H1 (cell line): Measurements from ENCODE around the gene SNAPC2. TPM values are rescaled to one million over a fixed set of nuclear protein-coding genes. Genes with fewer than 3 reads are reported as not detected.

Experiments used
- CTCF ChIA-PET: fragments of 300-600 bp; sonication (Branson Sonifier 250); formaldehyde crosslinking; loops from one replicate; lab custom pipeline; 2021; ENCODE audit not compliant: partially characterized antibody; lab: Charles Lee
- POLR2A ChIA-PET: fragments of 300-600 bp; sonication (Branson Sonifier 250); formaldehyde crosslinking; loops from one replicate; lab custom pipeline; 2021; ENCODE audit warnings: inconsistent platforms; ENCODE audit not compliant: partially characterized antibody; lab: Charles Lee
- DNase-seq, 2 experiments: peaks; one replicate each; pipeline versions ENCODE4 v3.0.0 to v3.0.0-alpha.2; 2010 to 2022; ENCODE audit warnings: low spot score in 2 of 2, low read depth in 1 of 2, mixed read lengths in 1 of 2
- FAIRE-seq: peaks from 2 replicates; lab custom pipeline; 2011; peaks lifted over from hg19 to GRCh38; lab: Jason Lieb, UNC
- H2AFZ ChIP-seq: 2 replicates; pipeline ENCODE4 v1.8.1; 2012; ENCODE audit warnings: low read length, inconsistent platforms
- H2AK5ac ChIP-seq: 2 replicates; pipeline ENCODE4 v1.6.1; 2013; ENCODE audit warnings: low read depth, low read length
- H2BK120ac ChIP-seq: replicated peaks from 2 replicates; pipeline ENCODE3; 2013; ENCODE audit warnings: low read depth, low read length, inconsistent platforms
- H2BK12ac ChIP-seq: 2 replicates; pipeline ENCODE4 v1.6.1; 2013; ENCODE audit warnings: low read depth, low read length
- H2BK15ac ChIP-seq: 2 replicates; pipeline ENCODE4 v1.6.1; 2013; ENCODE audit warnings: low read length
- H2BK20ac ChIP-seq: 2 replicates; pipeline ENCODE4 v1.6.1; 2013; ENCODE audit warnings: low read length
- H2BK5ac ChIP-seq: 2 replicates; pipeline ENCODE4 v1.6.1; 2013; ENCODE audit warnings: low read depth, low read length
- H3K14ac ChIP-seq: 2 replicates; pipeline ENCODE4 v1.6.1; 2013; ENCODE audit warnings: inconsistent platforms; ENCODE audit not compliant: insufficient read length
- H3K18ac ChIP-seq: 2 replicates; pipeline ENCODE4 v1.6.1; 2013; ENCODE audit warnings: low read length; ENCODE audit errors: extremely low read depth
- H3K23ac ChIP-seq: 2 replicates; pipeline ENCODE4 v1.6.1; 2013; ENCODE audit warnings: inconsistent platforms; ENCODE audit not compliant: insufficient read length
- H3K23me2 ChIP-seq: 2 replicates; pipeline ENCODE4 v1.6.1; 2013; ENCODE audit warnings: low read depth, low read length
- H3K27ac ChIP-seq: 2 replicates; pipeline ENCODE4 v1.6.1; 2011; ENCODE audit warnings: low read depth, low read length, inconsistent platforms
- H3K27me3 ChIP-seq, 4 experiments: replicated peaks in 1 of 4; 1 replicate in 1 of 4; 2 replicates in 3 of 4; pipeline versions ENCODE4 v1.6.1 to v1.8.1; 2011 to 2013; ENCODE audit warnings: low read length in 3 of 4, mild to moderate bottlenecking in 3 of 4, inconsistent platforms in 2 of 4, mixed read lengths in 2 of 4, moderate library complexity in 1 of 4; ENCODE audit not compliant: control insufficient read depth in 3 of 4, insufficient read depth in 3 of 4; ENCODE audit errors: extremely low read depth in 1 of 4
- H3K36me3 ChIP-seq, 4 experiments: 2 replicates each; pipeline versions ENCODE4 v1.6.1 to v1.8.1; 2011 to 2013; ENCODE audit warnings: mild to moderate bottlenecking in 4 of 4, low read length in 3 of 4, moderate library complexity in 2 of 4, control low read depth in 1 of 4, inconsistent platforms in 1 of 4; ENCODE audit not compliant: insufficient read depth in 4 of 4, control insufficient read depth in 2 of 4
- H3K4ac ChIP-seq: replicated peaks from 2 replicates; pipeline ENCODE3; 2013; ENCODE audit warnings: low read length, low read depth, mixed read lengths, inconsistent platforms; ENCODE audit not compliant: insufficient read length
- H3K4me1 ChIP-seq, 4 experiments: replicated peaks in 1 of 4; 1 replicate in 1 of 4; 2 replicates in 3 of 4; pipeline versions ENCODE4 v1.6.1 to v1.8.1; 2011 to 2013; ENCODE audit warnings: low read length in 3 of 4, inconsistent platforms in 2 of 4, mixed read lengths in 1 of 4; ENCODE audit not compliant: insufficient read depth in 4 of 4, control insufficient read depth in 3 of 4
- H3K4me2 ChIP-seq, 2 experiments: 2 replicates each; pipeline versions ENCODE4 v1.6.1 to v1.8.1; 2011 to 2013; ENCODE audit warnings: low read depth in 2 of 2, low read length in 2 of 2, control low read depth in 1 of 2, inconsistent platforms in 1 of 2, mild to moderate bottlenecking in 1 of 2; ENCODE audit not compliant: insufficient read depth in 1 of 2
- H3K4me3 ChIP-seq, 4 experiments: fragments of 200-600, 300-600 bp in 1 of 4; sonication (generic), shearing (Covaris generic), sonication (Bioruptor Twin) in 1 of 4; 2 replicates each; pipeline versions ENCODE4 v1.5.1 to v1.8.1; 2011 to 2016; ENCODE audit warnings: low read length in 4 of 4, low read depth in 3 of 4, control low read depth in 2 of 4, inconsistent platforms in 2 of 4, mild to moderate bottlenecking in 2 of 4, mixed read lengths in 1 of 4, moderate library complexity in 1 of 4; ENCODE audit not compliant: insufficient read depth in 2 of 4; ENCODE audit errors: extremely low read depth in 1 of 4
- H3K56ac ChIP-seq: replicated peaks from 2 replicates; pipeline ENCODE3; 2013; ENCODE audit warnings: low read depth, mild to moderate bottlenecking, mixed read lengths, low read length, inconsistent platforms; ENCODE audit not compliant: insufficient read length
- H3K79me1 ChIP-seq: 2 replicates; pipeline ENCODE4 v1.6.1; 2013; ENCODE audit warnings: low read depth, low read length, control low read depth
- H3K79me2 ChIP-seq, 2 experiments: 2 replicates each; pipeline versions ENCODE4 v1.6.1 to v1.8.1; 2012 to 2013; ENCODE audit warnings: low read length in 2 of 2, mild to moderate bottlenecking in 2 of 2, inconsistent platforms in 1 of 2; ENCODE audit not compliant: insufficient read depth in 2 of 2, control insufficient read depth in 1 of 2
- H3K9ac ChIP-seq, 4 experiments: replicated peaks in 1 of 4; 1 replicate in 1 of 4; 2 replicates in 3 of 4; pipeline versions ENCODE4 v1.6.1 to v1.8.1; 2011 to 2013; ENCODE audit warnings: low read depth in 3 of 4, low read length in 3 of 4, control low read depth in 2 of 4, mild to moderate bottlenecking in 2 of 4, moderate library complexity in 2 of 4, inconsistent platforms in 1 of 4; ENCODE audit errors: extremely low read depth in 1 of 4
- H3K9me3 ChIP-seq, 2 experiments: 2 replicates each; pipeline versions ENCODE4 v1.6.1 to v1.8.1; 2012 to 2013; ENCODE audit warnings: mild to moderate bottlenecking in 2 of 2, moderate library complexity in 2 of 2, control low read depth in 1 of 2, inconsistent platforms in 1 of 2, low read depth in 1 of 2, low read length in 1 of 2, mixed read lengths in 1 of 2; ENCODE audit not compliant: insufficient read depth in 2 of 2
- H4K20me1 ChIP-seq, 2 experiments: replicated peaks in 1 of 2; 2 replicates each; pipeline versions ENCODE3 to v1.8.1; 2011 to 2013; ENCODE audit warnings: inconsistent platforms in 2 of 2, low read length in 2 of 2, mild to moderate bottlenecking in 1 of 2; ENCODE audit not compliant: insufficient read depth in 2 of 2, control insufficient read depth in 1 of 2
- H4K5ac ChIP-seq: 2 replicates; pipeline ENCODE4 v1.6.1; 2013; ENCODE audit warnings: low read length, low read depth, mixed read lengths, inconsistent platforms; ENCODE audit not compliant: insufficient read length
- H4K8ac ChIP-seq: 2 replicates; pipeline ENCODE4 v1.8.0; 2013; ENCODE audit warnings: mild to moderate bottlenecking, moderate library complexity, low read length, inconsistent platforms; ENCODE audit not compliant: insufficient read depth; ENCODE audit errors: extremely low read depth
- H4K91ac ChIP-seq: replicated peaks from 2 replicates; pipeline ENCODE3; 2013; ENCODE audit warnings: low read length, mixed read lengths, inconsistent platforms; ENCODE audit not compliant: insufficient read length
- CBX8 ChIP-seq: fragments of 300-800, 300-1000 bp; sonication (generic); IDR thresholded peaks from 2 replicates; pipeline ENCODE4 v1.7.1; 2016; ENCODE audit warnings: low read depth, low read length, borderline replicate concordance
- CREB1 ChIP-seq: IDR thresholded peaks from 2 replicates; pipeline ENCODE4 v1.6.1; 2012; ENCODE audit warnings: inconsistent platforms
- CTCF ChIP-seq, 3 experiments: IDR thresholded peaks; 1 replicate in 2 of 3; 2 replicates in 1 of 3; pipeline versions ENCODE4 v1.5.1 to v1.6.1; 2011; ENCODE audit warnings: low read length in 3 of 3, mild to moderate bottlenecking in 3 of 3, inconsistent platforms in 2 of 3, low read depth in 1 of 3, moderate library complexity in 1 of 3; ENCODE audit not compliant: insufficient read depth in 1 of 3; ENCODE audit errors: control extremely low read depth in 1 of 3
- EGR1 ChIP-seq: IDR thresholded peaks from 2 replicates; pipeline ENCODE4 v1.6.1; 2011; ENCODE audit warnings: low read depth, low read length, borderline replicate concordance
- PHF8 ChIP-seq: fragments of 200-600 bp; sonication (generic); conservative IDR thresholded peaks from 2 replicates; pipeline ENCODE4 v1.7.1; 2012; ENCODE audit warnings: low read depth, mild to moderate bottlenecking, inconsistent platforms, low read length, moderate library complexity
- POU5F1 ChIP-seq: IDR thresholded peaks from 2 replicates; pipeline ENCODE4 v1.6.1; 2011; ENCODE audit warnings: low read depth, mild to moderate bottlenecking, low read length, moderate library complexity
- RBBP5 ChIP-seq: IDR thresholded peaks from 2 replicates; pipeline ENCODE4 v1.7.1; 2012; ENCODE audit warnings: low read depth, mild to moderate bottlenecking, inconsistent platforms, low read length, moderate library complexity, borderline replicate concordance
- RNF2 ChIP-seq: fragments of 200-900, 300-1000 bp; sonication (generic); IDR thresholded peaks from 2 replicates; pipeline ENCODE4 v1.7.1; 2016; ENCODE audit warnings: borderline replicate concordance, low read depth, mild to moderate bottlenecking, antibody characterized with exemption, low read length; ENCODE audit not compliant: poor library complexity, severe bottlenecking; ENCODE audit errors: missing control alignments
- TBP ChIP-seq: IDR thresholded peaks from 2 replicates; pipeline ENCODE4 v1.6.1; 2011; ENCODE audit warnings: low read depth, low read length, improper control_type of control experiment
- WGBS, 2 experiments: shearing (Covaris generic) in 1 of 2; methylation state at CpG; one replicate each; pipeline versions ENCODE4 v1.1.6 to v1.1.7; 2013 to 2015; ENCODE audit warnings: low lambda C conversion rate in 2 of 2, mixed read lengths in 2 of 2, inconsistent platforms in 1 of 2, low coverage in 1 of 2, missing lambda C conversion rate in 1 of 2; ENCODE audit not compliant: insufficient replicate concordance in 2 of 2, insufficient coverage in 1 of 2, insufficient read length in 1 of 2; ENCODE audit errors: extremely low coverage in 1 of 2, missing lambda C conversion rate in 1 of 2; 5-methylcytosine and 5-hydroxymethylcytosine counted together
- polyA plus RNA-seq, 7 experiments: library from polyadenylated mRNA; depleted of rRNA in 3 of 7; stranded (reverse) in 5 of 7; unstranded in 2 of 7; fragments of >200 nt in 5 of 7; fragments of 200-250 nt in 2 of 7; gene quantifications; 1 replicate in 5 of 7; 2 replicates in 1 of 7; 4 replicates in 1 of 7; pipeline versions ENCODE4 v1.2.1 to v1.2.3, GENCODE V29; 2011 to 2013; ENCODE audit warnings: missing spikeins in 2 of 7, mixed read lengths in 2 of 7
- total RNA-seq: library from RNA; stranded (reverse); fragmentation: NEBNext Ultra II Directional; extraction: Animal tissue kit (Norgen Biotek cat#: 25700); gene quantifications from 2 replicates; pipeline ENCODE4 v1.2.1, GENCODE V29; 2021

SNAPC2 gene
- total and polyA plus RNA-seq, 2 of the 8 experiments (the other 6 are each of a cell fraction or from before 2014, with no cell fraction given), result 18.2 to 20.3 TPM

- Histone ChIP-seq H3K36me3 (no peaks in the 10 kb centered on the region), H4K91ac (no peak overlapping the region), H3K23ac (no peak overlapping the region), H3K79me1 (no peaks in the 10 kb centered on the region), H3K4me1 (peaks cover 0 to 4% (median 0%) of the 10 kb centered on the region in 4 experiments; a peak in 2 of 7 replicates), H2BK20ac (no peak overlapping the region), H3K4ac (no peak overlapping the region), H3K18ac (no peak overlapping the region), H2BK5ac (no peak overlapping the region), H4K5ac (no peak overlapping the region), H2AFZ (no peak overlapping the region), H3K4me3 (no peak overlapping the region), H4K8ac (no peak overlapping the region), H3K79me2 (no peaks in the 10 kb centered on the region), H3K27ac (no peak overlapping the region), H3K27me3 (no peaks in the 10 kb centered on the region; a peak in 1 of 7 replicates), H3K4me2 (no peak overlapping the region), H2BK12ac (no peak overlapping the region), H3K23me2 (no peaks in the 10 kb centered on the region), H3K9me3 (no peaks in the 10 kb centered on the region), H2BK15ac (no peak overlapping the region), H3K9ac (no peak overlapping the region), H2BK120ac (no peak overlapping the region), H3K14ac (no peak overlapping the region), H2AK5ac (0 out of 2 replicates have a peak overlapping the region, but pooled peaks have one; percentile 24), H4K20me1 (peaks cover 0 to 3% of the 10 kb centered on the region in 2 experiments), H3K56ac (no peak overlapping the region)
- FAIRE-seq (no peak), DNase-seq (no peak)
- no peak for TF ChIP-seq CBX8
- TF ChIP-seq PHF8, result no peak
- no peak for TF ChIP-seq RBBP5
- no peak for TF ChIP-seq TBP
- TF ChIP-seq CTCF (IDR thresholded peaks at IDR 0.05; ENCODE audit: control extremely low read depth in 1 of 3, insufficient read depth in 1 of 3, low read depth in 1 of 3, low read length in 3 of 3), result peak in 1 of 3 experiments; percentile 14; a peak in 1 of 4 replicates
- TF ChIP-seq EGR1, result no peak
- no peak for TF ChIP-seq CREB1
- no peak for TF ChIP-seq POU5F1
- no peak for TF ChIP-seq RNF2
- POLR2A ChIA-PET, result interaction anchor here (0.6 to 1.6 kb wide), 3 partner anchors 9 to 23 kb away, joined by 3 to 4 read pairs (median 4); partner anchors contain the start of gene MAP2K7
- 81% methylated on average over 14 of the region's 18 CpGs; no CpG with 5 or more reads in 1 of the 2 experiments for WGBS, 2 experiments
- CTCF ChIA-PET, result interaction anchor here (1.0 to 2.0 kb wide), 2 partner anchors 26 to 42 kb away, joined by 4 to 6 read pairs; no protein-coding TSS in a partner anchor
These were observed 25.4 kb upstream of the SNAPC2 start for GRCh38 chr19:7894612-7895309.
